Subcutaneous adipose tissue (tissue), 4 donors: ENCODE results near the gene SPOCK1. TPM values are rescaled to one million over a fixed set of nuclear protein-coding genes. Genes with fewer than 3 reads are reported as not detected.

Experiments
- CTCF ChIP-seq: fragments of 450-650 bp; IDR thresholded peaks from one replicate; pipeline ENCODE4 v1.5.1; 2016; ENCODE audit warnings: low read depth, mild to moderate bottlenecking, control low read depth, antibody characterized with exemption, moderate library complexity
- total RNA-seq, 4 donors: library from RNA; depleted of rRNA; stranded (reverse); fragments of >200 nt; gene quantifications; one replicate each; pipeline ENCODE4 v1.1.0, GENCODE V29; 2016

Gene SPOCK1
- total RNA-seq, 4 donors from 2014 or later = 55.2 to 84.6 (median 70.1) TPM

GRCh38 chr5:137348759-137349158 lies 150.4 kb downstream of the SPOCK1 start:
- no peak for TF ChIP-seq CTCF

GRCh38 chr5:137347865-137348264 lies 151.3 kb downstream of the SPOCK1 start:
- no peak for TF ChIP-seq CTCF

GRCh38 chr5:137346281-137346680 lies 152.8 kb downstream of the SPOCK1 start:
- TF ChIP-seq CTCF = no peak

- no peak for TF ChIP-seq CTCF
Measured at GRCh38 chr5:137345396-137345795, 153.7 kb downstream of the SPOCK1 start.

GRCh38 chr5:137344723-137345322 lies 154.3 kb downstream of the SPOCK1 start:
- no peak for TF ChIP-seq CTCF

- TF ChIP-seq CTCF = no peak
Measured at GRCh38 chr5:137344021-137344420, 155.1 kb downstream of the SPOCK1 start.

GRCh38 chr5:137342764-137343163 lies 156.4 kb downstream of the SPOCK1 start:
- no peak for TF ChIP-seq CTCF
